RWPE2 (cell line): ENCODE data around the gene NPW.

Experiments used
- ATAC-seq: fragments of 200-7000 bp; cut with Tn5 transposase; 3 replicates; pipeline ENCODE4 v1.9.1; 2021; ENCODE audit warnings: low read depth
- DNase-seq: peaks from one replicate; pipeline ENCODE4 v3.0.0-alpha.2; 2020; ENCODE audit warnings: low spot score
- H3K27ac ChIP-seq: fragments of 450-650 bp; 2 replicates; pipeline ENCODE4 v1.5.1; 2017; ENCODE audit warnings: mild to moderate bottlenecking; ENCODE audit not compliant: poor library complexity, severe bottlenecking
- H3K27me3 ChIP-seq: fragments of 250-450 bp; sonication (Bioruptor Pico); 2 replicates; pipeline ENCODE4 v1.5.1; 2021; ENCODE audit warnings: mild to moderate bottlenecking, moderate library complexity; ENCODE audit not compliant: insufficient read depth, poor library complexity, severe bottlenecking
- H3K36me3 ChIP-seq: fragments of 250-450 bp; sonication (Bioruptor Pico); 2 replicates; pipeline ENCODE4 v1.5.1; 2020; ENCODE audit warnings: low read depth, mild to moderate bottlenecking, moderate library complexity
- H3K4me1 ChIP-seq: fragments of 250-450 bp; sonication (Bioruptor Pico); 2 replicates; pipeline ENCODE4 v1.5.1; 2021; ENCODE audit warnings: mild to moderate bottlenecking, moderate library complexity; ENCODE audit not compliant: insufficient read depth, poor library complexity, severe bottlenecking
- H3K4me3 ChIP-seq: fragments of 250-450 bp; sonication (Bioruptor Pico); 2 replicates; pipeline ENCODE4 v1.5.1; 2021; ENCODE audit warnings: mild to moderate bottlenecking, moderate library complexity; ENCODE audit not compliant: severe bottlenecking
- H3K9me3 ChIP-seq: fragments of 250-450 bp; sonication (Bioruptor Pico); 2 replicates; pipeline ENCODE4 v1.5.1; 2021; ENCODE audit warnings: mild to moderate bottlenecking, moderate library complexity; ENCODE audit not compliant: severe bottlenecking
- CTCF ChIP-seq: fragments of 450-650 bp; IDR thresholded peaks from one replicate; pipeline ENCODE4 v1.5.1; 2017; ENCODE audit warnings: mild to moderate bottlenecking, moderate library complexity; ENCODE audit not compliant: poor library complexity, severe bottlenecking

NPW gene

GRCh38 chr16:2054543-2055245, 35.1 kb downstream of the NPW start:
- peaks cover 28% of the 10 kb centered on the region for H3K36me3 ChIP-seq
- DNase-seq (no peak), ATAC-seq (no peak)
- TF ChIP-seq CTCF: no peak
- H3K9me3 ChIP-seq: no peaks in the 10 kb centered on the region
- no peak overlapping the region for H3K4me3 ChIP-seq
- H3K4me1 ChIP-seq: no peaks in the 10 kb centered on the region
- H3K27me3 ChIP-seq: no peaks in the 10 kb centered on the region
- H3K27ac ChIP-seq: no peak overlapping the region

- no peak for TF ChIP-seq CTCF
- Histone ChIP-seq H3K27ac (no peak overlapping the region), H3K4me3 (no peak overlapping the region), H3K27me3 (no peaks in the 10 kb centered on the region), H3K36me3 (peaks cover 26% of the 10 kb centered on the region), H3K9me3 (no peaks in the 10 kb centered on the region), H3K4me1 (no peaks in the 10 kb centered on the region)
- ATAC-seq (0 out of 3 replicates have a peak, but pooled peaks have one; percentile 20), DNase-seq (no peak)
These were observed 36.5 kb downstream of the NPW start for GRCh38 chr16:2056077-2056476.

- DNase-seq (no peak), ATAC-seq (peak; percentile 58; the same call in 2 of the 3 replicates)
- H3K4me3 ChIP-seq: no peak overlapping the region
- H3K27ac ChIP-seq: no peak overlapping the region
- no peaks in the 10 kb centered on the region for H3K4me1 ChIP-seq
- peaks cover 19% of the 10 kb centered on the region for H3K36me3 ChIP-seq
- no peak for TF ChIP-seq CTCF
- no peaks in the 10 kb centered on the region for H3K27me3 ChIP-seq
- no peaks in the 10 kb centered on the region for H3K9me3 ChIP-seq
These were observed 37.3 kb downstream of the NPW start for GRCh38 chr16:2056681-2057407.

GRCh38 chr16:2057438-2057837, 37.9 kb downstream of the NPW start:
- no peak for TF ChIP-seq CTCF
- no peak overlapping the region for H3K27ac ChIP-seq
- peaks cover 19% of the 10 kb centered on the region for H3K36me3 ChIP-seq
- H3K4me3 ChIP-seq: no peak overlapping the region
- H3K27me3 ChIP-seq: no peaks in the 10 kb centered on the region
- DNase-seq: no peak
- H3K4me1 ChIP-seq: no peaks in the 10 kb centered on the region
- ATAC-seq: no peak
- H3K9me3 ChIP-seq: no peaks in the 10 kb centered on the region

- Histone ChIP-seq H3K9me3 (no peaks in the 10 kb centered on the region), H3K36me3 (peaks cover 19% of the 10 kb centered on the region), H3K27me3 (no peaks in the 10 kb centered on the region), H3K27ac (no peak overlapping the region), H3K4me3 (no peak overlapping the region), H3K4me1 (no peaks in the 10 kb centered on the region)
- DNase-seq: no peak
- no peak for TF ChIP-seq CTCF
- no peak for ATAC-seq
These were observed 38.8 kb downstream of the NPW start for GRCh38 chr16:2058420-2058819.
